Sigmoid colon (tissue), 7 donors: ENCODE measurements around the gene OPRL1. TPM values are rescaled to one million over a fixed set of nuclear protein-coding genes. Genes with fewer than 3 reads are reported as not detected.

Source experiments
- DNase-seq: peaks from one replicate; pipeline ENCODE4 v3.0.0-alpha.2; 2019
- H3K27ac ChIP-seq, 4 donors: fragments of 200-600 bp; sonication (generic); one replicate each; pipeline ENCODE4 v1.5.1; 2016 to 2019; ENCODE audit warnings: mild to moderate bottlenecking in 1 of 4
- H3K27me3 ChIP-seq, 3 donors: fragments of 200-600 bp; sonication (generic); one replicate each; pipeline ENCODE4 v1.5.1; 2019; ENCODE audit warnings: mild to moderate bottlenecking in 1 of 3
- H3K36me3 ChIP-seq, 4 donors: fragments of 200-600 bp; sonication (generic); one replicate each; pipeline ENCODE4 v1.5.1; 2016 to 2019
- H3K4me1 ChIP-seq, 4 donors: fragments of 200-600 bp; sonication (generic); one replicate each; pipeline ENCODE4 v1.5.1; 2017 to 2019
- H3K4me3 ChIP-seq, 4 donors: fragments of 200-600 bp; sonication (generic); one replicate each; pipeline ENCODE4 v1.5.1; 2017 to 2019; ENCODE audit warnings: mild to moderate bottlenecking in 2 of 4, moderate library complexity in 1 of 4
- H3K9me3 ChIP-seq, 4 donors: fragments of 200-600 bp in 3 of 4; sonication (generic) in 3 of 4; one replicate each; pipeline versions ENCODE4 v1.5.1 to v1.6.1; 2013 to 2019
- EP300 ChIP-seq, 4 donors: sonication (generic); formaldehyde crosslinking; IDR thresholded peaks; one replicate each; pipeline ENCODE4 v1.6.1; 2017; ENCODE audit warnings: antibody characterized with exemption in 4 of 4
- POLR2A ChIP-seq, 2 donors: fragments of 450-650 bp; IDR thresholded peaks; one replicate each; pipeline ENCODE4 v1.6.1; 2016; ENCODE audit warnings: antibody characterized with exemption in 2 of 2, mild to moderate bottlenecking in 2 of 2, moderate library complexity in 2 of 2
- POLR2AphosphoS5 ChIP-seq, 4 donors: sonication (generic); formaldehyde crosslinking; IDR thresholded peaks; one replicate each; pipeline ENCODE4 v1.6.1; 2017; ENCODE audit warnings: antibody characterized with exemption in 4 of 4
- WGBS, 2 donors: extraction: QIAGEN DNeasy Blood & Tissue Kit; methylation state at CpG; one replicate each; pipeline ENCODE4 v1.1.7; 2013; 5-methylcytosine and 5-hydroxymethylcytosine counted together
- intact Hi-C: fragments of 100-400 bp; cut with DNase I; formaldehyde crosslinking; loops from one replicate; pipeline ENCODE4 v1.15.1; 2023
- polyA plus RNA-seq, 3 donors: library from polyadenylated mRNA; stranded (reverse); fragments of 200-250 nt; gene quantifications; one replicate each; pipeline ENCODE4 v1.2.3, GENCODE V29; 2013
- total RNA-seq, 4 donors: library from RNA; depleted of rRNA; stranded (reverse); fragments of >200 nt; gene quantifications; one replicate each; pipeline ENCODE4 v1.1.0, GENCODE V29; 2016
- TF ChIP-seq, protein P1 (sequence below), 4 experiments: fragments of 450-650 bp in 3 of 4; fragments of 200-600 bp in 1 of 4; IDR thresholded peaks; one replicate each; pipeline ENCODE4 v1.5.1; 2016 to 2019; ENCODE audit warnings: antibody characterized with exemption in 4 of 4, mild to moderate bottlenecking in 3 of 4, moderate library complexity in 2 of 4
- donor health status: healthy with polysubstance abuse.
- donor health status: Bipolar disorder and iron deficiency.
- donor health status: healthy.

Gene OPRL1
- total and polyA plus RNA-seq, 7 donors: under 0.01 to 2.2 (median 0.89) TPM; not detected in 1

- H3K27me3 ChIP-seq: peaks cover 14 to 38% (median 21%) of the 10 kb centered on the region in 3 donors
- 18 to 19% methylated on average over 13 of the region's 13 CpGs for WGBS, 2 donors
Observed at GRCh38 chr20:64082820-64083377, 3.0 kb downstream of the OPRL1 start.

GRCh38 chr20:64083378-64083803 is 3.5 kb downstream of the OPRL1 start:
- intact Hi-C loops: loop anchor here (1.0 to 5.0 kb wide), 2 partner anchors 37 to 981 kb away; no protein-coding TSS in a partner anchor
- H3K4me1 ChIP-seq: peaks cover 0 to 33% (median 29%) of the 10 kb centered on the region in 4 donors
- peaks cover 14 to 38% (median 21%) of the 10 kb centered on the region in 3 donors for H3K27me3 ChIP-seq
- no peak for TF ChIP-seq EP300 (IDR thresholded peaks at IDR 0.05)
- TF ChIP-seq, protein P1, sequence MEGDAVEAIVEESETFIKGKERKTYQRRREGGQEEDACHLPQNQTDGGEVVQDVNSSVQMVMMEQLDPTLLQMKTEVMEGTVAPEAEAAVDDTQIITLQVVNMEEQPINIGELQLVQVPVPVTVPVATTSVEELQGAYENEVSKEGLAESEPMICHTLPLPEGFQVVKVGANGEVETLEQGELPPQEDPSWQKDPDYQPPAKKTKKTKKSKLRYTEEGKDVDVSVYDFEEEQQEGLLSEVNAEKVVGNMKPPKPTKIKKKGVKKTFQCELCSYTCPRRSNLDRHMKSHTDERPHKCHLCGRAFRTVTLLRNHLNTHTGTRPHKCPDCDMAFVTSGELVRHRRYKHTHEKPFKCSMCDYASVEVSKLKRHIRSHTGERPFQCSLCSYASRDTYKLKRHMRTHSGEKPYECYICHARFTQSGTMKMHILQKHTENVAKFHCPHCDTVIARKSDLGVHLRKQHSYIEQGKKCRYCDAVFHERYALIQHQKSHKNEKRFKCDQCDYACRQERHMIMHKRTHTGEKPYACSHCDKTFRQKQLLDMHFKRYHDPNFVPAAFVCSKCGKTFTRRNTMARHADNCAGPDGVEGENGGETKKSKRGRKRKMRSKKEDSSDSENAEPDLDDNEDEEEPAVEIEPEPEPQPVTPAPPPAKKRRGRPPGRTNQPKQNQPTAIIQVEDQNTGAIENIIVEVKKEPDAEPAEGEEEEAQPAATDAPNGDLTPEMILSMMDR (IDR thresholded peaks at IDR 0.05): peak in 2 of 4 experiments; percentile 42 to 68
- H3K9me3 ChIP-seq: no peaks in the 10 kb centered on the region
- WGBS, 2 donors: 1% methylated on average over 52 of the region's 52 CpGs
- H3K36me3 ChIP-seq: no peaks in the 10 kb centered on the region
- H3K27ac ChIP-seq: no peak overlapping the region
- DNase-seq: no peak
- H3K4me3 ChIP-seq: peak overlapping the region; percentile 16 to 62 (median 46)

More at GRCh38 chr20:64082820-64083377, 3.0 kb downstream of the OPRL1 start:
- intact Hi-C loops: loop anchor here (1.0 to 5.0 kb wide), 2 partner anchors 37 to 981 kb away; no protein-coding TSS in a partner anchor
- peak overlapping the region in 2 of 4 donors; percentile 52 to 62 for H3K4me3 ChIP-seq
- DNase-seq: no peak
- no peak overlapping the region for H3K27ac ChIP-seq
- H3K9me3 ChIP-seq: no peaks in the 10 kb centered on the region
- TF ChIP-seq POLR2A (IDR thresholded peaks at IDR 0.05) (no peak), EP300 (IDR thresholded peaks at IDR 0.05) (no peak), POLR2AphosphoS5 (IDR thresholded peaks at IDR 0.05) (no peak)
- TF ChIP-seq, protein P1 (IDR thresholded peaks at IDR 0.05): no peak
- H3K4me1 ChIP-seq: peaks cover 0 to 37% (median 31%) of the 10 kb centered on the region in 4 donors
- no peaks in the 10 kb centered on the region for H3K36me3 ChIP-seq

- H3K27me3 ChIP-seq: peaks cover 14 to 38% (median 21%) of the 10 kb centered on the region in 3 donors
Observed at GRCh38 chr20:64083804-64084684, 4.2 kb downstream of the OPRL1 start, which contains the start of gene LKAAEAR1. TSS of gene LKAAEAR1 (minus strand) at chr20:64084398. CDS start at chr20:64084219, 179 bp downstream.

GRCh38 chr20:64084685-64085152 is 4.8 kb downstream of the OPRL1 start:
- H3K36me3 ChIP-seq: no peaks in the 10 kb centered on the region
- intact Hi-C loops: loop anchor here (5.0 kb wide), 1 partner anchor 982 kb away; no protein-coding TSS in a partner anchor
- TF ChIP-seq, protein P1 (IDR thresholded peaks at IDR 0.05): no peak
- TF ChIP-seq POLR2A (IDR thresholded peaks at IDR 0.05) (no peak), EP300 (IDR thresholded peaks at IDR 0.05) (no peak), POLR2AphosphoS5 (IDR thresholded peaks at IDR 0.05) (no peak)
- no peak for DNase-seq
- no peaks in the 10 kb centered on the region for H3K9me3 ChIP-seq
- H3K27ac ChIP-seq: no peak overlapping the region
- H3K27me3 ChIP-seq: peaks cover 14 to 38% (median 21%) of the 10 kb centered on the region in 3 donors
- peaks cover 0 to 21% (median 17%) of the 10 kb centered on the region in 4 donors for H3K4me1 ChIP-seq
- no peak overlapping the region for H3K4me3 ChIP-seq
- WGBS, 2 donors: 4 to 17% methylated on average over 23 of the region's 23 CpGs

More at GRCh38 chr20:64083804-64084684, 4.2 kb downstream of the OPRL1 start, which contains the start of gene LKAAEAR1:
- no peak for TF ChIP-seq EP300 (IDR thresholded peaks at IDR 0.05)
- TF ChIP-seq, protein P1 (IDR thresholded peaks at IDR 0.05): no peak
- no peak for TF ChIP-seq POLR2AphosphoS5 (IDR thresholded peaks at IDR 0.05)
- no peak for TF ChIP-seq POLR2A (IDR thresholded peaks at IDR 0.05)
- Histone ChIP-seq H3K27ac (no peak within 1 kb of the TSS), H3K4me3 (peak within 1 kb of the TSS; percentile 16 to 62 (median 46)), H3K9me3 (no peaks in the 10 kb centered on the region), H3K4me1 (peaks cover 0 to 26% (median 22%) of the 10 kb centered on the region in 4 donors), H3K36me3 (no peaks in the 10 kb centered on the region)
- whole genome bisulfite sequencing, 2 donors: 2% methylated on average over 86 of the region's 86 CpGs
- intact Hi-C loops: loop anchor here (1.0 to 5.0 kb wide), 2 partner anchors 36 to 982 kb away; no protein-coding TSS in a partner anchor
- no peak for DNase-seq
